ENCODE results near the gene ZRANB3.

The ZRANB3 gene

DNA sequence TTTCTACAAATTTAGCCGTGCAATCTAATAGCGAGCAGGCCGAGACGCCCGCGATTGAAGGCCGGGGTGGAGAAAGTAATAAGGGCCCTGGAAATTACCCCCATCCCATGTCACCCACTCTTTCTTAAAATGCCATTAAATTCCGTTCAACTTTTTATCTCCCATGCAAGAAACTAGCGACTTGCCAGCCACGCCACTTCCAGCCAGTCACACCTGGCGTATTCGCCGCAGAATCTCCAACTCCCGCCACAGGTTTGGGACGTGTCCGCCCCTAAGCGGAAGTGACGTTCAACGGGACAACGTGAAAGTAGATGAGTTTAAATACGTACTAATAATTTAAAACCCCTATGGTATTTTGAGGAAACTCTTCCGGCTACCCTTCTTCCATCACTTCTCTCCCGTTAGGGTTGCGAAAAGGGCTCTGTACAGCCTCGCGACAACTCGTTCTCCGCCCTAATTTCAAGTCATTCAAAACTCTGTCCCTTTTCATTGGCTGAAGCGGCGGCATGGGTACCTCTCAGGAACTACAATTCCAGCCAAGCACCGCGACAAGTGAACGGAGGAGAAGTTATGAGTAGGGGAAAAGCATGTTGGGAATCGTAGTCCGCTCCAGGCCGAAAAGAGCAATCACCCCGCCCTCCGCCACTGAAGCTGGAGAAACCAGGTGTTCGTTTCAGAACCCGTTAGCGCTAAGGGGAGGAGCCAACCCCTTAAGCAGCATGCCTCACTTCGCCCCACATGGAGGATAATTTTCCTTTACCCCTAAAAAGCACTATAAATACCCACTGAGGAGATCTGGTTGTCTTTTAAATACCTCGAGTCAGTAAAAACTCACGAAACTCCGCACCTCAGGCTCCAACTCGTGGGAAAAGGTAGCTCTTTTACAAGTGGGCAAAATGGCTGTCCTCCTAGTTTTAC is at the start of gene ZRANB3:
TSS of gene ZRANB3 (minus strand) at position 906 of the 918 bp plus-strand sequence.
- TF ChIP-seq, protein P1, sequence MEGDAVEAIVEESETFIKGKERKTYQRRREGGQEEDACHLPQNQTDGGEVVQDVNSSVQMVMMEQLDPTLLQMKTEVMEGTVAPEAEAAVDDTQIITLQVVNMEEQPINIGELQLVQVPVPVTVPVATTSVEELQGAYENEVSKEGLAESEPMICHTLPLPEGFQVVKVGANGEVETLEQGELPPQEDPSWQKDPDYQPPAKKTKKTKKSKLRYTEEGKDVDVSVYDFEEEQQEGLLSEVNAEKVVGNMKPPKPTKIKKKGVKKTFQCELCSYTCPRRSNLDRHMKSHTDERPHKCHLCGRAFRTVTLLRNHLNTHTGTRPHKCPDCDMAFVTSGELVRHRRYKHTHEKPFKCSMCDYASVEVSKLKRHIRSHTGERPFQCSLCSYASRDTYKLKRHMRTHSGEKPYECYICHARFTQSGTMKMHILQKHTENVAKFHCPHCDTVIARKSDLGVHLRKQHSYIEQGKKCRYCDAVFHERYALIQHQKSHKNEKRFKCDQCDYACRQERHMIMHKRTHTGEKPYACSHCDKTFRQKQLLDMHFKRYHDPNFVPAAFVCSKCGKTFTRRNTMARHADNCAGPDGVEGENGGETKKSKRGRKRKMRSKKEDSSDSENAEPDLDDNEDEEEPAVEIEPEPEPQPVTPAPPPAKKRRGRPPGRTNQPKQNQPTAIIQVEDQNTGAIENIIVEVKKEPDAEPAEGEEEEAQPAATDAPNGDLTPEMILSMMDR (IDR thresholded peaks at IDR 0.05; ENCODE audit: insufficient read depth, low read length, poor library complexity, severe bottlenecking) = no peak
- no peaks in the 10 kb centered on the region for H3K27me3 ChIP-seq (replicated peaks; ENCODE audit: control insufficient read depth, insufficient read depth, low read length)
- peak within 1 kb of the TSS; percentile 92 for H3K4me3 ChIP-seq (replicated peaks; ENCODE audit: low read depth, low read length)
- H3K36me3 ChIP-seq (ENCODE audit: control insufficient read depth, insufficient read depth, low read length) = no peaks in the 10 kb centered on the region
- DNase-seq (ENCODE audit: extremely low read depth, insufficient read length) = peak; percentile 90

DNA sequence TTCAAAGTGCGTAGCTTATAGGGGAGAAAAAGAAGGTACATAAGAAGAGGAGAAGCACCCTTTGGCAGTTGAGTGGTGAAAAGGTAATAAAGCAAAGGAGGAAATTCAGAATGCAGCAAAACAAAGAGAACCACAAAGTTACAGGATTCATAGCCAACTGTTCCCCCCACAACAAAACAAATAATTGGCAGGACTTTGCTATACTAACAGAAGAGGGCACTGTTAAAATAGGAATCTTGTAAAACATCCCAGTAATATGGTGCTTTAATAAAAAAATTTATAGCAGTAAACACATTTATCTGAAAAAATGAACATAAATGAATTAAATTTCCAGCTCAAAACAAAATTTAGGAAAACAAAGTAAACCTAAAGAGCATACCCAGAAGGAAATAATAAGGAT is 42.6 kb upstream of the ZRANB3 start:
- Histone ChIP-seq H3K36me3 (ENCODE audit: control insufficient read depth, insufficient read depth, low read length) (peaks cover 2% of the 10 kb centered on the region), H3K4me3 (replicated peaks; ENCODE audit: low read depth, low read length) (no peak overlapping the region), H3K27me3 (replicated peaks; ENCODE audit: control insufficient read depth, insufficient read depth, low read length) (no peaks in the 10 kb centered on the region)
- no peak for DNase-seq (ENCODE audit: extremely low read depth, insufficient read length)
- TF ChIP-seq, protein P1 (IDR thresholded peaks at IDR 0.05; ENCODE audit: insufficient read depth, low read length, poor library complexity, severe bottlenecking) = no peak

DNA sequence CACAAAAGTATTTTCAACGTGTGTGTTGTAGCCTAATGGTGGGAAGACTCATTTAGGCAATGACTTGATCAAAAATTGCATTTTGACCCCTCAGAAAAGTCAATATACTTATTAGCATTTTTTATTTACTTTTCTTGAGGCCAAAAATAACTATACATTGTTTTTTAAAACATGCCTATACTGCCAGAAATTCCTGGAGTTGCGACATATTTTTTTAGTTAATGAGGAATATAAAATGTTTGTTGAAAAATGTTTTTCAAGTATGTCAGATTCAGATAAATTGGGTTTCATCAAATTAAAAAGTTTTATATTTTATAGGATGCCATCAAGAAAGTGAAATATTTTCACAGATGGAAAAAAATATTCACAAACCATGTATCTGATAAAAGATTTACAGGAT is 39.9 kb upstream of the ZRANB3 start:
- no peaks in the 10 kb centered on the region for H3K27me3 ChIP-seq (replicated peaks; ENCODE audit: control insufficient read depth, insufficient read depth, low read length)
- H3K4me3 ChIP-seq (replicated peaks; ENCODE audit: low read depth, low read length) = no peak overlapping the region
- no peak for DNase-seq (ENCODE audit: extremely low read depth, insufficient read length)
- TF ChIP-seq, protein P1 (IDR thresholded peaks at IDR 0.05; ENCODE audit: insufficient read depth, low read length, poor library complexity, severe bottlenecking) = no peak
- H3K36me3 ChIP-seq (ENCODE audit: control insufficient read depth, insufficient read depth, low read length) = peaks cover 2% of the 10 kb centered on the region

DNA sequence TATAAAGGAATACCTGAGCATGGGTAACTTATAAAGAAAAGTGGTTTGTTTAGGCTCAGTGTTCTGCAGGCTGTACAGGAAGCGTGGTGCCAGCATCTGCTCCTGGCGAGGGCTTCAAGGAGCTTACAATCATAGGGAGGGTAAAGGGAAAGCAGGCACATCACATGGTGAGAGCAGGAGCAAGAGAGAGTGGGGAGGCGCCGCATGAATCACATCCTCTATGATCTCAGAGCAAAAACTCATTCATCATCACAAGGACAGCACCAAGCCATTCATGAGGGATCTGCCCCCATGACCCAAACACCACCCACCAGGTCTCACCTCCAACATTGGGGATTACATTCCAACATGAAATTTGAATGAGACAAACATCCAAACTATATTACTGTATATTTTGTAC is 32.8 kb upstream of the ZRANB3 start:
- no peaks in the 10 kb centered on the region; the same call in 1 of the 2 replicates for H3K36me3 ChIP-seq (ENCODE audit: control insufficient read depth, insufficient read depth, low read length)
- H3K4me3 ChIP-seq (replicated peaks; ENCODE audit: low read depth, low read length) = no peak overlapping the region
- TF ChIP-seq, protein P1 (IDR thresholded peaks at IDR 0.05; ENCODE audit: insufficient read depth, low read length, poor library complexity, severe bottlenecking) = no peak
- no peak for DNase-seq (ENCODE audit: extremely low read depth, insufficient read length)
- H3K27me3 ChIP-seq (replicated peaks; ENCODE audit: control insufficient read depth, insufficient read depth, low read length) = no peaks in the 10 kb centered on the region

DNA sequence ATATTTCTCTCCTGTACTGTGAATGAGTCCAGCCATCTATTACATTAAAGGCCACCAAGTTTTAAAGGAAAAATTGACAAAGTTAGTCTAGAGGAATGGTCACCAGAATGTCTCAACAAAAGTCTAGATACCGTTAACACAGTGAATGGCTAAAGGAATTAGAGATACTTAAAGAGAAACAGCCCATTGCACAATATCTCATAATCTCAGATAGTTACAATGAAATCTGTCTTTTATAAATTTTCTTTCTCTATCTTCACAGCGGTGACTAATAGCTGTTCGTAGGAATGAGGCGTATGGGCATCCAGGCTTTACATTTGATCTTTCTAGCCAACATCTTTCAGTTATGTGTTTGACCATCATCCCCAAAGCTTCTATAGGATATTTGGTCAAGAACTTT is 30.9 kb upstream of the ZRANB3 start:
- TF ChIP-seq, protein P1 (IDR thresholded peaks at IDR 0.05; ENCODE audit: insufficient read depth, low read length, poor library complexity, severe bottlenecking) = no peak
- Histone ChIP-seq H3K27me3 (replicated peaks; ENCODE audit: control insufficient read depth, insufficient read depth, low read length) (no peaks in the 10 kb centered on the region), H3K4me3 (replicated peaks; ENCODE audit: low read depth, low read length) (no peak overlapping the region), H3K36me3 (ENCODE audit: control insufficient read depth, insufficient read depth, low read length) (no peaks in the 10 kb centered on the region; the same call in 1 of the 2 replicates)
- no peak for DNase-seq (ENCODE audit: extremely low read depth, insufficient read length)

Measured in GM06990 (cell line).